HTR-8/SVneo (cell line): ENCODE measurements around the gene VPS16.
"Not testable (repeated sequence)": the region's sequence is repeated elsewhere in the genome, so short reads cannot be mapped to it uniquely, and the experiment has no call there.

Experiments
- DNase-seq: peaks from one replicate; pipeline ENCODE4 v3.0.0; 2011; ENCODE audit warnings: low spot score, mixed read lengths; ENCODE audit not compliant: insufficient read length
- FAIRE-seq: peaks from 2 replicates; lab custom pipeline; 2011; peaks lifted over from hg19 to GRCh38; lab: Jason Lieb, UNC

VPS16 gene

DNA sequence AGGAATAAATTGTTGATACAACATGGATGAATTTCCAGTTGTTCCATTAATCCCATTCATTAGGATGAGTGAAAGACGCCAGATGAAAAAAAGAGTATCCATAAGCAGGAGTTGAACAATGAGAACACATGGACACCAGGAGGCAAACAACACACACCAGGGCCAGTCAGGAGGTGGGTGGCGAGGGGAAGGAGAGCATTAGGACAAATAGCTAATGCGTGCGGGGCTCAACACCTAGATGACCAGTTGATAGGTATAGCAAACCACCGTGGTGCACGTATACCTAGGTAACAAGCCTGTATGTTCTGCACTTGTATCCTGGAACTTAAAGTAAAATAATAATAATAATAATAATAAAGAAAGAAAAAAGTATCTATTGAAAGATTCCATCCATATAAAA, 11.2 kb upstream of the VPS16 start:
- DNase-seq (no peak), FAIRE-seq (no peak)

- not testable (repeated sequence) for FAIRE-seq, DNase-seq
Observed at GRCh38 chr20:2831206-2831605, 9.3 kb upstream of the VPS16 start.

DNA sequence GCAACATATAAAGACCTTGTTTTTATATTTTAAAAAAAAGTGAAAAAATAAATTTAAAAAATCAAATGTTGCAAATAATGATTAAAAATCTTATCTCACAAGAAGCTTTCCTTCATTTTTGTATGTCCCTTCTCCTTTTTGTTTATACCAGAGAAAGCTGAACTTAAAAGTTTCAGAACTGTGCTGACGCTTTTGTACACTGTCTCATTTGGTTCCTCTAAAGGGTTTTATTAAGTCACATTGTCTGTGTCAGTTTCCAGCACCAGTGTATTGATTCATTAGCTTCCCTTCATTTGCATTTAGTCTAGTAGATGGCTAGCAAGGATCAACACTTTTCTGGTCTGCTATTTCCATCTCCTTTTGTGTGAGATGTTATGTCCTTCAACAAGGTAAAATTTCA, 6.8 kb upstream of the VPS16 start:
- no peak for DNase-seq
- FAIRE-seq, result no peak

GRCh38 chr20:2834401-2835110, 6.0 kb upstream of the VPS16 start:
- no peak for FAIRE-seq

GRCh38 chr20:2835331-2835796, 5.2 kb upstream of the VPS16 start:
- DNase-seq, result no peak
- FAIRE-seq, result no peak

More at GRCh38 chr20:2834401-2835110, 6.0 kb upstream of the VPS16 start:
- no peak for DNase-seq

DNA sequence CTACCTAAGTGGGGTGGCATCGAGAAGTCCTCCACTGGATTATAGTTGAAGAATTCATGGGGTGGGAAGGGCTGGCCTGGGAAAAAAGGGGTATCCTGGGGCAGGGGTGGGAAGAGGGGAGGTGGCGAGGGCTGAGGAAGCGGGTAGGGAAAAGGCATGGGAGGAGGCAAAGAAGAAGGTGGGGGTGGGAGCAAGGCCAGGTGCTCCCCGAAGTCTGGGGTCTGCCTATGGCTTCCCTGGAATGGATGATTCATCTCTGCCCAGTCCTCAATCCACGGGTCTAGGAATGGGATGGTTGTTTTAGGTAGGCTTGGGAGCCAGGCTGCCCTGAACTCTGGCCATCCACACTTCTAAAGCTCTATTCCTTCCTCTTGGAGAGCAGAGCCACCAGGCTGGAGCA, 4.5 kb upstream of the VPS16 start:
- FAIRE-seq (no peak), DNase-seq (no peak)

DNA sequence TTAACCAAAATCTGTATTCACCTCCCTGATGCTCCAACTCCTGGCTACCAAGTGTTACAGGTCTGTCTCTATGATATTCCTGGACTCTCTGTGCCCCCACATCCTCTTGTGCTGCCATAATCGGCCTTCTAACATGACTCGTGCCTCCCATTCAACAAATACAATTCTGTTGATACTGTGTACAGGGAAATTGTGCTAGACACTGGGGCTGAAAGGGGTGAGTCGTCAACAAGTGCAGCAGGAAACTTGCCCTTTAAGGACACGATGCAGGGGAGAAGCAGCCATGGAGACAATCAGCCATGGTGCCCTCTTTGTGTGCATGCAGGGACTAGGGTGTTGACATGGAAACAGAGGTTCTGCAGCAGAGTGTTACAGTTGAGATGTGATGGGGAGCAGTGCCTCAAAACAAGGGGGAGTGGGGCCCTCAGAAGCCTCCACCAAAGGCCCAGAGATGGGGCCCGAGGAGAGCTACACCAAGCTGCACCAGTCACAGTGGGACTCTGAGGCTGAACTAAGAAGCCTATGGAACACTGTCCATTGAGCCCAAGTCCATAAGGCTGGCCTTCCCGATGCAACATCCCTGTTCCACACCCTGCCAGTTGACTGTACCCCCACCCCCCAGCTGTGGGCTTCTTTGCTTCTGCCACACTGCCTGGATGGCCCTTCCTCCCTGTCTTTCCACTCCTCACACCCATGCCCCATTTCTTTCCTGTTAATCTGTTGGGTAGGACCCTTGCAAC, 3.2 kb upstream of the VPS16 start:
- DNase-seq, result no peak
- no peak for FAIRE-seq

DNA sequence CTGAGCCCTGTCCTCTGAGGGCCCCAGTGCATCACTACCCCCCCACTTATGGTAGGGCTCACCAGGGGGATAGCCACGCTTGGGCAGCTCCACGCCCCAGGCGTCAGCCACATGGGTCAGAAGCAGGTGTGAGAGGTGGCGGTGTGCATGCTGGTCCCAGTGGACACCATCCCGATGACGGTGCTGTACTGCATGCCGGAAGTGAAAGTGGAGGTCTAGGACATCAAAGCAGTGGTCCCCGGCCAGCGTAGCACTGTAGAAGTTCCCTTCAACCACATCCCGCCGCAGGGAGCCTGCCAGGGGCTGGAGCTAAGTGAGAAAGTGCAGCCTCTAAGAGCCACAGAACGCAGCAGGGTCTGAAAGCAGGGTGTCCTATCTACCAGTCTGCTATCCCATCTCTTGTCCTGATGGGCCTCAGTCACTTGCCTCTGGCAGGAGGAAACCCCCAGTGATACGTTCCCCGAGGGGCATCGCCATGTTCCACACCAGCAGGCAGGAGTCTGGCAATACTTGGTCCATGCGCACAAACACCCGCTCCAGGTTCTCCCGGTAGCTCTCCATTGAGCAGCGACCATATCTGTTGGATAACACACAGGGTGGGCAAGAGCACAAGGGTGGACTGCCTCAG, 2.3 kb upstream of the VPS16 start:
- DNase-seq (no peak), FAIRE-seq (no peak)

DNA sequence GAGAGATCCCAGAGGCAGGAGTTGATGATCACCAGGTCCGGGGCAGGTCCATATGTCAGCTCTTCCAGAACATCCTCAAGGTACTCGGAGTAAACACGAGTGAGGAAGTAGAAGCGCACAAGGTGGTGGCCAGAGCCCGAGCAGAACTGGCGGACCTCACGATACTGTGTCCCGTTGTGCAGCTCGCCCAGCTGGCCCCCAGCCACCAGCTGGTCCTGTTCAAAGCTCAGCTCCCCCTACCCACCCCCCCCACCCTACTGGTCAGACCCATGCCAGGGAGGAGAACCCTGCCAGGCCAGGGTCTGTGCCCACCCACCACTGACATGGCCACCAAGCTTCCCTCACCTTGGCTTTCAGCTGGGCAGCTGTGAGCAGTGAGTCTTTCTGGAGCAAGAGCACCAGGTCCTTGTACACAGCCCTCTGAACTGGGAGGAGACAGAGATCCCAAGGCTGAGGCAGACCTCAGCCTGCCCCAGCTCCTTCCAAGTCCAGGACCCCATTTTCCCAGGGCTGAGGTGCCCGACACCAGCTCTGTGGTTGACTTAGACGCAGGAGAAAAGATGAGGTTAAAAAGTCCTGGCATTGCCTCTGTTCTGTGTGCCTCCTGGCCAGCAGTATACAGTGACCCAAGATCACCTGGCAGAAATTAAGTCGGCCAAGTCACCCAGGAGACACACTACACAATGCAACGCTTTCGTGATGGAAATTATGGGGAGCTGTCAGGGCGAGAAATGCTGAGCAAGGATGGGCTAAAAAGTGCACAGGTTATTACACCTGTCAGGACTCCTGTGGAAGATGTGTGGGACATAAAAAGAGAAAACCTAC, 1.5 kb upstream of the VPS16 start:
- DNase-seq (no peak), FAIRE-seq (peak; percentile 74)

- no peak for FAIRE-seq
- no peak for DNase-seq
Observed at GRCh38 chr20:2839732-2840137, 810 bp upstream of the VPS16 start.

DNA sequence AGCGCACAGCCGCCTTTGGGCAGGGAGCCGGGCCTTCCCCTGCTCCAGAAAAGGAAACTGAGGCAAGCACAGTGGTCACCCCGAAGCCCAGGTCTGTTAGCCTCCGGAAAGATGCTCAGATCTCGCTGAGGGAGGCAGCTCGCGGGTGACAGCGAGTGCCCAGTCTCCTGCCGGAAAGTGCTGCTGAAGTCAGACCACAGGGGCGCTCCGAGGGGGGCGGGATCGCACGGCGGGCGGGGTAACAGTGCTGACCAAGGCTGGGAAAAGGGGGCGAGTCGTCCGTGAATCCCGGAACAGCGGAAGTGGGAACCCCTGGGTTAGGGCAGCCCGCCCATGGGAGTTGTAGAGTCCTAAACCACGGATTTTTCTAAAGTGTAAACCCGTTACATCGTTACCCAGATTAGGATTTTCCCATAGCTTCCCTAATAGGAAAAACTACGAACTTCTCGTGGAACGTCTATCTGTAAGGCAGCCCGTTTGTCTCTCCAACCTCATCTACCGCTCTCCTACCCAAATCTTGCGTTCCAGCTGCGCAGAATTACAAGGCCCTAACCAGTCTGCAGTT, 504 bp downstream of the VPS16 start:
- FAIRE-seq (peak; percentile 46), DNase-seq (peak; percentile 87)

DNA sequence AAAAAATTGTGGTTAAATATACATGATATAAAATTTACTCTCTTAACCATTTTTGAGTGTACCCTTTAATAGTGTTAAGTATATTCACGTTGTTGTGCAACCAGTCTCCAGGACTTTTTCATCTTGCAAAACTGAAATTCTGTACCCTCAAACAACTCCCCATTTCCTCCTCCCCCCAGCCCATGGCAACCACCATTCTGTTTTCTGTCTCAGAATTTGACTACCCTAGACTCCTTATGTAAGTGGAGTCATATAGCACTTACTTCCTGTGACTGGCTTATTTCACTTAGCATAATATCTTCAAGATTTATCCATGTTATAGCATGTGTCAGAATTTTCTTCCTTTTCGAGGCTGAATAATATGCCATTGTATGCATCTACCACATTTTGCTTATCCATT, 5.1 kb downstream of the VPS16 start:
- no peak for FAIRE-seq
- no peak for DNase-seq

- no peak for FAIRE-seq
- DNase-seq, result no peak
Observed at GRCh38 chr20:2846698-2847097, 6.2 kb downstream of the VPS16 start.

DNA sequence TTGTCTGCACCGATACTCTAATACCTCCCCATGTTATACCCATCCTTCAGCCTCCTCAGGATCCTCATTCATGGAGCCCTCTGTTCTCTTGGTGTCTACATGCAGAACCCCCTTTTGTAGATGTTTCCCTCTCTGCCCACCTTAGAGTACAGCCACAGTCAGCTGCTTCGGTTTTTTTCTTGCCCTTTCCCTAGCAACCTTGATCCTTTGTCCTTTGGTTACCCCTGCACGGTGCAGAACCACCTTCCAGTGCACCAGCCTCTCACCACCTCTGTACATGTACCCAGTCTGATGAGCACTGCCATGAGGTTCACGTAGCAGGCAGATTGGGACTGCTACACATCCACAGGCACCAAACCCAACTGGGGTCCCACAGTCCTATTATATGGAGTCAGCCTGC, 7.3 kb downstream of the VPS16 start:
- DNase-seq, result no peak
- FAIRE-seq, result no peak

DNA sequence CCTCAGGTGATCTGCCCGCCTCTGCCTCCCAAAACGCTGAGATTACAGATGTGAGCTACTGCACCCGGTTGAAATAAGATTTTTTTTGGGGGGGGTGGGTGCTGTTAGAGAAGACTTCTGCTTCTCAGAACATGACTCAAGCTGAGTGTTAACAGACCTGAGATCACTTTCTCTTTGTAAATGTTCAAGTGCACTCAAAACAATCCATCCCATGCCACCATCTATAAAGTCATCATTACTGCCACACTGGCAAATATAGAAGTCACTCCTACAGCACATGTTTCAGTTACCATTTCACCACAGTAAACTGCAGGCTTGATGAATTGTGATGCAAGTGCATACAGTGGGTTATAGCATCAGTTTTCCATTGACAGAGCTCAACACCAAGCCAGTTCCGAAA, 9.0 kb downstream of the VPS16 start:
- FAIRE-seq (no peak), DNase-seq (no peak)

DNA sequence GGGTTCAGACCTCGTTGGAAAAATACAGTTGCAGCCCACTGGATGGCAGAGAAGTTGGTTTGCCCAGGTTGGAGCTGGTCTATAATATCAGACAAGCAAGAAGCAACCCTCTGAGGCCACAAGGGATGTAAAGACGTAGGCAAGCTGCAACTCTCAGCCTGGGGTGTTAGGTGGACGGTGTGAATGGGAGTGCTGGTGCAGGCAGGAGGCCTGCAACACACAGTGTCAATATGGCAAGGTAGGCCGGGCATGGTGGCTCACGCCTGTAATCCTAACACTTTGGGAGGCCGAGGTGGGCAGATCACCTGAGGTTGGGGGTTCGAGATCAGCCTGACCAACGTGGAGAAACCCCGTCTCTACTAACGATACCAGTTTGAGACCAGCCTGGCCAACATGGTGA, 10.5 kb downstream of the VPS16 start:
- no peak for FAIRE-seq

GRCh38 chr20:2858591-2858990, 18.0 kb downstream of the VPS16 start:
- no peak for DNase-seq

More for the DNA sequence above, 10.5 kb downstream of the VPS16 start:
- no peak for DNase-seq

DNA sequence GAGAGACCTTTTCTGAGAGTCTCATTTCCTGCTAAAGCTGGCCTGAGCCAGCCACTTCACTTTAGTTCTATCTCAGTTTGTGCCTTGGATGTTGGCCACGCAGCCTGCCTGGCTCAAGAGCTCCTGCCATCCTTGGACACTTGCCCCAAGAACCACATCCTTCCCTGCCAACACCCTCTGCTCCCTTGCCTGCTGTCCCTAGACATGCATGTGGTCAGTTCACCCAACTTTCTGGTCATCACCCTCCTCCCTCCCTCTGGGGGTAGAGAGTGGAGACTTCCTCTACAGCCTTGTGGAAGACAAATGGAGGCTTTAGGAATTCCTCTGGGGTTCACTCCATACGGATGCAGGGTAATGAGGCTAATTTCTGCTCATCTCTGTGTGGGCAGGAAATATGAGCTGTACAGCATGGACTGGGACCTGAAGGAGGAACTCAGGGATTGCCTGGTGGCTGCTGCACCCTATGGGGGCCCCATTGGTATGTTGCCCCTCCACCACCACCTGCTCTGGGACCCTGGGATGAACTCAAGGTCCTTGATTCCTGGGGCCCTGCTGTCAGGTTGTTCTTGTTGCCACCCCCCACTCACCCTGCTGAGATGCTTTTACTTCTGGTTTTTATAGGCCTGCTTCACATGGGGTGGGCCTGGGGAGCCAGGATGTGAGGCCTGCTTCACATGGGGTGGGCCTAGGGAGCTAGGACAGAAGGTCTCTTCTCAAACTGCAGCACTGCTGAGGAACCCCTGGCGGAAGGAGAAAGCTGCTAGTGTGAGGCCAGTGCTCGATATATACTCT, 19.0 kb downstream of the VPS16 start:
- no peak for DNase-seq
- FAIRE-seq, result no peak

More at GRCh38 chr20:2858591-2858990, 18.0 kb downstream of the VPS16 start:
- no peak for FAIRE-seq

- no peak for FAIRE-seq
Observed at GRCh38 chr20:2864626-2865025, 24.1 kb downstream of the VPS16 start.

More at GRCh38 chr20:2864626-2865025, 24.1 kb downstream of the VPS16 start:
- DNase-seq, result no peak
